ENCODE data around the gene PANX3. TPM values are rescaled to one million over a fixed set of nuclear protein-coding genes. Genes with fewer than 3 reads are reported as not detected.
A peak's percentile ranks its signal among the peaks of the same experiment; 100 is the strongest.

Gene PANX3
- polyA plus RNA-seq, 1 donor (not counting 4 experiments of a cell fraction or from before 2014, with no cell fraction given) = not detected

DNA sequence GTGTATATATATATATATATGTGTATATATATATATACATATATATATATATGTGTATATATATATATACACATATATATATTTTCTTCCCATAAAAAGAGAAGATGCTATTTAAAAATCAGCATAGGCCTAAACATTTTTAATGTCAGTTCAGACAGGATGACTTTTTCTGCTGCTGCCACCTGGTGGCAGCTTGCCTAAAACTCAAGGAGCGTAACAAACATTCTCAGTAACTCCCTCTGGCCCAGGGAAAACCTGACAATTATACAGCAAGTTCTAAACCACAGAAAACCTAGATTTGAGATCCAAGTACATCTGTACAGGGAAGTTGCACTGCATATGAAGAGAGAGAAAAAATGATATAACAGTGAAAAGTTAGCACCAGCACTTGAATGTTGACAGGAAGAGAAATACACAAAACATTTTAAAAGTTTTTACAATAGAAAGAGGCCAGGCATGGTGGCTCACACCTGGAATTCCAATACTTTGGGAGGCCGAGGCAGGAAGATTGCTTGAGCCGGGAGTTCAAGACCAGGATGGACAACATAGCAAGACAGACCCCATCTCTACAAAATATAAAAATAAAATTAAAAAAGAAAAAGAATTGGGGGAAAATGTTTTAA, 24.9 kb upstream of the PANX3 start:
- no peak overlapping the region for H3K4me2 ChIP-seq (ENCODE audit: control insufficient read depth, extremely low read depth, insufficient read depth, low read depth, low read length)
- H3K9me3 ChIP-seq (ENCODE audit: control insufficient read depth, low read depth, low read length) = no peaks in the 10 kb centered on the region
- no peak for TF ChIP-seq EZH2 (IDR thresholded peaks at IDR 0.05; ENCODE audit: low read length)
- TF ChIP-seq, protein P1, sequence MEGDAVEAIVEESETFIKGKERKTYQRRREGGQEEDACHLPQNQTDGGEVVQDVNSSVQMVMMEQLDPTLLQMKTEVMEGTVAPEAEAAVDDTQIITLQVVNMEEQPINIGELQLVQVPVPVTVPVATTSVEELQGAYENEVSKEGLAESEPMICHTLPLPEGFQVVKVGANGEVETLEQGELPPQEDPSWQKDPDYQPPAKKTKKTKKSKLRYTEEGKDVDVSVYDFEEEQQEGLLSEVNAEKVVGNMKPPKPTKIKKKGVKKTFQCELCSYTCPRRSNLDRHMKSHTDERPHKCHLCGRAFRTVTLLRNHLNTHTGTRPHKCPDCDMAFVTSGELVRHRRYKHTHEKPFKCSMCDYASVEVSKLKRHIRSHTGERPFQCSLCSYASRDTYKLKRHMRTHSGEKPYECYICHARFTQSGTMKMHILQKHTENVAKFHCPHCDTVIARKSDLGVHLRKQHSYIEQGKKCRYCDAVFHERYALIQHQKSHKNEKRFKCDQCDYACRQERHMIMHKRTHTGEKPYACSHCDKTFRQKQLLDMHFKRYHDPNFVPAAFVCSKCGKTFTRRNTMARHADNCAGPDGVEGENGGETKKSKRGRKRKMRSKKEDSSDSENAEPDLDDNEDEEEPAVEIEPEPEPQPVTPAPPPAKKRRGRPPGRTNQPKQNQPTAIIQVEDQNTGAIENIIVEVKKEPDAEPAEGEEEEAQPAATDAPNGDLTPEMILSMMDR (optimal IDR thresholded peaks at IDR 0.05 in 1 of 3, IDR thresholded peaks at IDR 0.05 in 1 of 3, conservative IDR thresholded peaks at IDR 0.05 in 1 of 3; ENCODE audit: extremely low read depth in 1 of 3, insufficient read depth in 2 of 3, low read length in 3 of 3) = peak; percentile 51 to 63 (median 59)
- H3K27ac ChIP-seq (ENCODE audit: control insufficient read depth, insufficient read depth, low read length) = no peak overlapping the region
- H3K9me1 ChIP-seq (ENCODE audit: control insufficient read depth, extremely low read depth, insufficient read depth, low read length) = no peaks in the 10 kb centered on the region
- H4K20me1 ChIP-seq (ENCODE audit: control insufficient read depth, extremely low read depth, insufficient read depth, low read length) = no peaks in the 10 kb centered on the region
- DNase-seq (ENCODE audit: low read depth, low spot score) = no peak
- H3K4me1 ChIP-seq (ENCODE audit: control insufficient read depth, extremely low read depth, insufficient read depth, low read length) = no peaks in the 10 kb centered on the region
- no peaks in the 10 kb centered on the region for H3K27me3 ChIP-seq (ENCODE audit: control insufficient read depth, extremely low read depth, insufficient read depth, low read length)
- no peaks in the 10 kb centered on the region for H3K36me3 ChIP-seq (ENCODE audit: control insufficient read depth in 2 of 2, extremely low read depth in 1 of 2, insufficient read depth in 2 of 2, low read length in 2 of 2)
- no peak overlapping the region for H3K4me3 ChIP-seq (ENCODE audit: control insufficient read depth in 2 of 3, extremely low read depth in 1 of 3, insufficient read depth in 2 of 3, low read depth in 1 of 3, low read length in 3 of 3)
- no peak overlapping the region for H3K9ac ChIP-seq (ENCODE audit: control insufficient read depth, extremely low read depth, insufficient read depth, low read length)
- dilution Hi-C loops (cut with MboI; ENCODE audit: extremely low pct_ligation_motif_present, low sequenced_read_pairs) = no loop called here
- H3K79me2 ChIP-seq (ENCODE audit: control insufficient read depth, insufficient read depth, low read length) = no peaks in the 10 kb centered on the region
- peak; percentile 59 for FAIRE-seq
- H2AFZ ChIP-seq (ENCODE audit: control insufficient read depth, low read length) = no peak overlapping the region

GRCh38 chr11:124591430-124591829, 19.8 kb upstream of the PANX3 start:
- dilution Hi-C loops (cut with MboI; ENCODE audit: extremely low pct_ligation_motif_present, low sequenced_read_pairs) = no loop called here
- no peak overlapping the region for H3K27ac ChIP-seq (ENCODE audit: control insufficient read depth, insufficient read depth, low read length)
- FAIRE-seq = no peak

More at GRCh38 chr11:124591430-124591829, 19.8 kb upstream of the PANX3 start:
- TF ChIP-seq EZH2 (IDR thresholded peaks at IDR 0.05; ENCODE audit: low read length) = no peak
- TF ChIP-seq, protein P1 (optimal IDR thresholded peaks at IDR 0.05 in 1 of 3, IDR thresholded peaks at IDR 0.05 in 1 of 3, conservative IDR thresholded peaks at IDR 0.05 in 1 of 3; ENCODE audit: extremely low read depth in 1 of 3, insufficient read depth in 2 of 3, low read length in 3 of 3) = no peak
- no peaks in the 10 kb centered on the region for H3K27me3 ChIP-seq (ENCODE audit: control insufficient read depth, extremely low read depth, insufficient read depth, low read length)
- H3K9me3 ChIP-seq (ENCODE audit: control insufficient read depth, low read depth, low read length) = no peaks in the 10 kb centered on the region
- H3K79me2 ChIP-seq (ENCODE audit: control insufficient read depth, insufficient read depth, low read length) = no peaks in the 10 kb centered on the region
- no peak overlapping the region for H3K4me3 ChIP-seq (ENCODE audit: control insufficient read depth in 2 of 3, extremely low read depth in 1 of 3, insufficient read depth in 2 of 3, low read depth in 1 of 3, low read length in 3 of 3)
- H3K4me1 ChIP-seq (ENCODE audit: control insufficient read depth, extremely low read depth, insufficient read depth, low read length) = no peaks in the 10 kb centered on the region
- H3K4me2 ChIP-seq (ENCODE audit: control insufficient read depth, extremely low read depth, insufficient read depth, low read depth, low read length) = no peak overlapping the region
- no peaks in the 10 kb centered on the region for H3K9me1 ChIP-seq (ENCODE audit: control insufficient read depth, extremely low read depth, insufficient read depth, low read length)
- no peak for DNase-seq (ENCODE audit: low read depth, low spot score)
- no peaks in the 10 kb centered on the region for H4K20me1 ChIP-seq (ENCODE audit: control insufficient read depth, extremely low read depth, insufficient read depth, low read length)
- H3K9ac ChIP-seq (ENCODE audit: control insufficient read depth, extremely low read depth, insufficient read depth, low read length) = no peak overlapping the region
- H2AFZ ChIP-seq (ENCODE audit: control insufficient read depth, low read length) = no peak overlapping the region
- no peaks in the 10 kb centered on the region for H3K36me3 ChIP-seq (ENCODE audit: control insufficient read depth in 2 of 2, extremely low read depth in 1 of 2, insufficient read depth in 2 of 2, low read length in 2 of 2)
